Sigmoid colon (tissue), 7 donors: Measurements from ENCODE around the gene ZNF680. TPM values are rescaled to one million over a fixed set of nuclear protein-coding genes. Genes with fewer than 3 reads are reported as not detected.
"Not testable (repeated sequence)": the region's sequence is repeated elsewhere in the genome, so short reads cannot be mapped to it uniquely, and the experiment has no call there.

Experiments used
- DNase-seq: peaks from one replicate; pipeline ENCODE4 v3.0.0-alpha.2; 2019
- H3K27ac ChIP-seq, 4 donors: fragments of 200-600 bp; sonication (generic); one replicate each; pipeline ENCODE4 v1.5.1; 2016 to 2019; ENCODE audit warnings: mild to moderate bottlenecking in 1 of 4
- H3K27me3 ChIP-seq, 3 donors: fragments of 200-600 bp; sonication (generic); one replicate each; pipeline ENCODE4 v1.5.1; 2019; ENCODE audit warnings: mild to moderate bottlenecking in 1 of 3
- H3K36me3 ChIP-seq, 4 donors: fragments of 200-600 bp; sonication (generic); one replicate each; pipeline ENCODE4 v1.5.1; 2016 to 2019
- H3K4me1 ChIP-seq, 4 donors: fragments of 200-600 bp; sonication (generic); one replicate each; pipeline ENCODE4 v1.5.1; 2017 to 2019
- H3K4me3 ChIP-seq, 4 donors: fragments of 200-600 bp; sonication (generic); one replicate each; pipeline ENCODE4 v1.5.1; 2017 to 2019; ENCODE audit warnings: mild to moderate bottlenecking in 2 of 4, moderate library complexity in 1 of 4
- H3K9me3 ChIP-seq, 4 donors: fragments of 200-600 bp in 3 of 4; sonication (generic) in 3 of 4; one replicate each; pipeline versions ENCODE4 v1.5.1 to v1.6.1; 2013 to 2019
- EP300 ChIP-seq, 4 donors: sonication (generic); formaldehyde crosslinking; IDR thresholded peaks; one replicate each; pipeline ENCODE4 v1.6.1; 2017; ENCODE audit warnings: antibody characterized with exemption in 4 of 4
- POLR2A ChIP-seq, 2 donors: fragments of 450-650 bp; IDR thresholded peaks; one replicate each; pipeline ENCODE4 v1.6.1; 2016; ENCODE audit warnings: antibody characterized with exemption in 2 of 2, mild to moderate bottlenecking in 2 of 2, moderate library complexity in 2 of 2
- POLR2AphosphoS5 ChIP-seq, 4 donors: sonication (generic); formaldehyde crosslinking; IDR thresholded peaks; one replicate each; pipeline ENCODE4 v1.6.1; 2017; ENCODE audit warnings: antibody characterized with exemption in 4 of 4
- WGBS, 2 donors: extraction: QIAGEN DNeasy Blood & Tissue Kit; methylation state at CpG; one replicate each; pipeline ENCODE4 v1.1.7; 2013; 5-methylcytosine and 5-hydroxymethylcytosine counted together
- intact Hi-C: fragments of 100-400 bp; cut with DNase I; formaldehyde crosslinking; loops from one replicate; pipeline ENCODE4 v1.15.1; 2023
- polyA plus RNA-seq, 3 donors: library from polyadenylated mRNA; stranded (reverse); fragments of 200-250 nt; gene quantifications; one replicate each; pipeline ENCODE4 v1.2.3, GENCODE V29; 2013
- total RNA-seq, 4 donors: library from RNA; depleted of rRNA; stranded (reverse); fragments of >200 nt; gene quantifications; one replicate each; pipeline ENCODE4 v1.1.0, GENCODE V29; 2016
- TF ChIP-seq, protein P1 (sequence below), 4 experiments: fragments of 450-650 bp in 3 of 4; fragments of 200-600 bp in 1 of 4; IDR thresholded peaks; one replicate each; pipeline ENCODE4 v1.5.1; 2016 to 2019; ENCODE audit warnings: antibody characterized with exemption in 4 of 4, mild to moderate bottlenecking in 3 of 4, moderate library complexity in 2 of 4
- donor health status: healthy with polysubstance abuse.
- donor health status: Bipolar disorder and iron deficiency.
- donor health status: healthy.

The ZNF680 gene
- total and polyA plus RNA-seq, 7 donors, result 2.4 to 28.0 (median 9.8) TPM

DNA sequence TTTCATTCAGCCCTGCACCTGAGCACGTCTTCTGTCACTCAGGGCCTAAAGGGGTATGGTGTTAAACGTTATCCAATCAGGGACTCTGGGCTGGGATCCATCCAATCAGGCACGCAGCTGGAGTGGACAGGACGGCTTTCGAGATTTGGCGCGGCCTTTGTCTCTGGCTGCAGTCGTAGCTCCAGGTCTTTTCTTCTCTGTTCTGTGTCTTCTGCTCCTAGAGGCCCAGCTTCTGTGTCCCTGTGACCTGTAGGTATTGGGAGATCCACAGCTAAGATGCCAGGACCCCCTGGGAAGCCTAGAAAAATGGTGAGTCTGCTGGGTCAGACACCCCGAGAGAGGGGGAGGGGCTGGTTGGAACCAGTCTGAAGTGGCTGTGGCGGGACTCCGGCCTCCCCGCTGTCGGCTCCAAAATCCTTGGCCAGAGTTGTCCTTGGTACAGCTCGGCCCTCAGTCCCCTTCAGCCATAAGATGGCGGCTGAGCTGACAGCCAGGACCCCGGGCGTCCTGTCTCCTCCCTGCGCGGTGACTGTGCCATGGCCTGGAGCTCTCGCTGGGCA is 11.7 kb upstream of the ZNF680 start:
- DNase-seq, result no peak
- TF ChIP-seq, protein P1, sequence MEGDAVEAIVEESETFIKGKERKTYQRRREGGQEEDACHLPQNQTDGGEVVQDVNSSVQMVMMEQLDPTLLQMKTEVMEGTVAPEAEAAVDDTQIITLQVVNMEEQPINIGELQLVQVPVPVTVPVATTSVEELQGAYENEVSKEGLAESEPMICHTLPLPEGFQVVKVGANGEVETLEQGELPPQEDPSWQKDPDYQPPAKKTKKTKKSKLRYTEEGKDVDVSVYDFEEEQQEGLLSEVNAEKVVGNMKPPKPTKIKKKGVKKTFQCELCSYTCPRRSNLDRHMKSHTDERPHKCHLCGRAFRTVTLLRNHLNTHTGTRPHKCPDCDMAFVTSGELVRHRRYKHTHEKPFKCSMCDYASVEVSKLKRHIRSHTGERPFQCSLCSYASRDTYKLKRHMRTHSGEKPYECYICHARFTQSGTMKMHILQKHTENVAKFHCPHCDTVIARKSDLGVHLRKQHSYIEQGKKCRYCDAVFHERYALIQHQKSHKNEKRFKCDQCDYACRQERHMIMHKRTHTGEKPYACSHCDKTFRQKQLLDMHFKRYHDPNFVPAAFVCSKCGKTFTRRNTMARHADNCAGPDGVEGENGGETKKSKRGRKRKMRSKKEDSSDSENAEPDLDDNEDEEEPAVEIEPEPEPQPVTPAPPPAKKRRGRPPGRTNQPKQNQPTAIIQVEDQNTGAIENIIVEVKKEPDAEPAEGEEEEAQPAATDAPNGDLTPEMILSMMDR (IDR thresholded peaks at IDR 0.05), result no peak
- TF ChIP-seq EP300 (IDR thresholded peaks at IDR 0.05) (no peak), POLR2AphosphoS5 (IDR thresholded peaks at IDR 0.05) (no peak), POLR2A (IDR thresholded peaks at IDR 0.05) (no peak)
- intact Hi-C loops, result no loop called here
- Histone ChIP-seq H3K36me3 (no peaks in the 10 kb centered on the region), H3K9me3 (no peaks in the 10 kb centered on the region), H3K27ac (no peak overlapping the region), H3K4me1 (peaks cover 0 to 19% (median 13%) of the 10 kb centered on the region in 4 donors), H3K4me3 (peak overlapping the region in 3 of 4 donors; percentile 35 to 47 (median 39)), H3K27me3 (peaks cover 0 to 19% (median 0%) of the 10 kb centered on the region in 3 donors)
- WGBS, 2 donors, result 20 to 46% methylated on average over 20 of the region's 20 CpGs

DNA sequence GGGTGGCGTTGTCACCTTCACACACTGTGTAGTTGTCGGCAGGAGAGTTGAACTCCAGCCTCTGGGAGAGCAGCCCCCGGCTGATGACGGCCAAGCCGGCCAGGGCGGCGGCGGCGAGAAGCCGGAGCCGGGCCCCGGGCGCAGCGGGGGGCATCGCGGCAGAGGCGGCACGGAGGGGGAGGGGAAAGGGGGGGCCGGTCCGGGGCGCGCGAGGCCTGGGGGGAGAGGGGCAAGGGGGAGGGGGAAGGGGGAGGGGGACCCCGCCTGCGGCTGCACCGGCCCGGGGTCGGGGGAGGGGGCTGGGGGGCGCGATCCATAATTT is 7.4 kb upstream of the ZNF680 start:
- H3K27me3 ChIP-seq, result peaks cover 0 to 22% (median 0%) of the 10 kb centered on the region in 3 donors
- DNase-seq, H3K36me3 ChIP-seq, intact Hi-C loops, H3K9me3 ChIP-seq: not testable (repeated sequence)
- 8 to 17% methylated on average over 22 to 29 of the region's 30 CpGs for WGBS, 2 donors
- H3K27ac ChIP-seq, result peak overlapping the region in 1 of 4 donors; percentile 56
- H3K4me3 ChIP-seq, result peak overlapping the region; percentile 36 to 53 (median 42)
- peaks cover 0 to 24% (median 15%) of the 10 kb centered on the region in 4 donors for H3K4me1 ChIP-seq

DNA sequence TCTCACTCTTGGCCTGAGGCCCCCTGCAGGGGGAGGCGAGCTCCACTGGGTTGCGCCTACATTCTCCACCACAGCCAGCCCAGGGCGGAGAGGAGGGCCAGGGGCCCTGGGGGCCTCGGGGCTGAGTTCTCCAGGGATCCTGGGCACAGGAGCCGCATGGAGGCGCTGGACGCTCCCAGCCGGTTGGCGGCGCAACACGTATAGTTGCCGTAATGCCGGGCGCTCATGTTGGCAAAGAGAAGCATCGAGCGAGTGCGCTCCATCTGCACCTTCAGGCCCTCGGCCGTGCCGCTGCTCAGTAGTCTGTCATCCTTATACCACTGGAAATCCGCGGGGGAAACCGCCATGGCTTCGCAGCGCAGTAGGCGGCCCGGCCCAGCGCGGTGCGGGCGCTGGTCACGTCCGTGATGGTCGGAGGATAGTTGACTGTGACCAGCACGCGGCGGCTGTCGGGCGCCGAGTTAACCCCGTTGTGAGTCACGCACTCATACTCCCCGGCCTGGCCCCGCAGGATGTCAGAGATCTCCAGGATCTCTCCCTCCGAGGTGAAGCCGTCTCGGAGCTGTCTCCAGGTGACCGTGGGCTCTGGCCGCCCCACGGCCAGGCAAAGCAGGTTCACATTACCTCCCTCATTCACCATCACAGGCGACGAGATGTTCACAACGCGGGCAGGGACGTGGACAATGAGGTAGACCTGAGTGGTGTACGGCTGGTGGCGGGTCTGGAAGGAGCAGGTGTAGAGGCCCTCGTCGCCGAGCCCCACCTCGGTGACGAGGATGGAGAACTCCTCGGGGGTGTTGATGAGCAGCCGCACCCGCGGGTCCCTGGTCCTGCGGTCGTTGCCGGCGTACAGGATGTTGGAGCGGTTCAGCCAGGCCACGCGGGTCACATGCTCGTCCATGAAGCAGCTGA is 6.8 kb upstream of the ZNF680 start:
- 3 to 10% methylated on average over 74 of the region's 74 CpGs for WGBS, 2 donors
- peak overlapping the region in 1 of 4 donors; percentile 56 for H3K27ac ChIP-seq

DNA sequence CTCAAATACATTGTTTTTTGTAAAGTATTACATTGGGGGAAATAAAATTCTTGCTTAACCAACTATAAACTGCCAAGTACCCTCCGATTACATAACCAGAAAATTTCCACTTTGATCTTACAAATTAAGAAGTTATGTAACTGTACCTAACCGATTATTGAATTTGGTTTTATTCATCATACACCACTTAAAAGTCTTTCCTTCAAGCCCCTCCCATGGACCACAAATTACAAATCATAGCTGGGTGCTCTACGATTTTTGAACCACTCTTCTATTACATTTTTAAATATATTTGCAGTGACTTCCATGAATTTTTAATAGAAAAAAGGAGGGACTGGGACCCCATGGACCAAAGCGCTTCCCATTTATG is 630 bp downstream of the ZNF680 start:
- no peak for DNase-seq
- H3K27me3 ChIP-seq, result no peaks in the 10 kb centered on the region
- WGBS, 2 donors, result 11 to 24% methylated on average over 4 of the region's 4 CpGs
- intact Hi-C loops, result loop anchor here (5.0 to 10.0 kb wide), 3 partner anchors 105 to 255 kb away; partner anchors contain the start of genes ZNF107 and ZNF138
- TF ChIP-seq, protein P1 (IDR thresholded peaks at IDR 0.05), result no peak
- TF ChIP-seq POLR2A (IDR thresholded peaks at IDR 0.05), result no peak
- TF ChIP-seq EP300 (IDR thresholded peaks at IDR 0.05), result no peak
- no peak for TF ChIP-seq POLR2AphosphoS5 (IDR thresholded peaks at IDR 0.05)
- H3K4me1 ChIP-seq, result peaks cover 0 to 36% (median 29%) of the 10 kb centered on the region in 4 donors
- peak overlapping the region; percentile 74 to 92 (median 86) for H3K27ac ChIP-seq
- H3K9me3 ChIP-seq, result no peaks in the 10 kb centered on the region
- H3K36me3 ChIP-seq, result no peaks in the 10 kb centered on the region
- H3K4me3 ChIP-seq, result peak overlapping the region; percentile 71 to 76 (median 72)

More for the DNA sequence above, 6.8 kb upstream of the ZNF680 start:
- intact Hi-C loops, result loop anchor here (10.0 kb wide), 1 partner anchor 225 kb away; the partner anchor contains the start of gene ZNF138
- Histone ChIP-seq H3K27me3 (peaks cover 0 to 16% (median 0%) of the 10 kb centered on the region in 3 donors), H3K4me1 (peaks cover 0 to 20% (median 12%) of the 10 kb centered on the region in 4 donors), H3K4me3 (peak overlapping the region; percentile 36 to 53 (median 42))
- TF ChIP-seq, protein P1 (IDR thresholded peaks at IDR 0.05), result peak in 1 of 4 experiments; percentile 19
- not testable (repeated sequence) for DNase-seq, H3K9me3 ChIP-seq, H3K36me3 ChIP-seq

DNA sequence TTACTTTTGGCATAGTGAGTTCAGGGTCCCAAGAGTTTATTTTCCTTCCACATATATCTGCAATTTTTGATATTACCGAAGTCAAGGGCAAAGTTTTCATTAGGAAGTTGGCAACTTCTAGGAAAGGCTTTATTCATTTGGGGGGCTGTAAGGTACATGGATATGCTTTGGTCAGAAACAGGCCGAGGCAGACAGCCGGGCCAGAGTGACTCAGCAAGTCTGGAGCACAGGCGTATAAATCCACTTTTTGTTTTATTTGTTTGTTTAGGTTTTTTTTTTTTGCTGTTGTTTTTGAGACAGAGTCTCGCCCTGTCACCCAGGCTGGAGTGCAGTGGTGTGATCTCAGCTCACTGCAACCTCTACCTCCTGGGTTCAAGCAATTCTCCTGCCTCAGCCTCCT is 3.7 kb downstream of the ZNF680 start:
- no peak for DNase-seq
- intact Hi-C loops, result no loop called here
- Histone ChIP-seq H3K9me3 (no peaks in the 10 kb centered on the region), H3K27me3 (no peaks in the 10 kb centered on the region), H3K27ac (peak overlapping the region; percentile 51 to 72 (median 54)), H3K36me3 (peaks cover 0 to 3% (median 0%) of the 10 kb centered on the region in 4 donors), H3K4me1 (peaks cover 0 to 37% (median 30%) of the 10 kb centered on the region in 4 donors), H3K4me3 (no peak overlapping the region)
- TF ChIP-seq, protein P1 (IDR thresholded peaks at IDR 0.05), result no peak
- TF ChIP-seq POLR2A (IDR thresholded peaks at IDR 0.05) (no peak), POLR2AphosphoS5 (IDR thresholded peaks at IDR 0.05) (no peak), EP300 (IDR thresholded peaks at IDR 0.05) (no peak)
- 83 to 84% methylated on average over 5 of the region's 5 CpGs for WGBS, 2 donors
